Measurements from ENCODE around the gene MATN1.

Gene MATN1

DNA sequence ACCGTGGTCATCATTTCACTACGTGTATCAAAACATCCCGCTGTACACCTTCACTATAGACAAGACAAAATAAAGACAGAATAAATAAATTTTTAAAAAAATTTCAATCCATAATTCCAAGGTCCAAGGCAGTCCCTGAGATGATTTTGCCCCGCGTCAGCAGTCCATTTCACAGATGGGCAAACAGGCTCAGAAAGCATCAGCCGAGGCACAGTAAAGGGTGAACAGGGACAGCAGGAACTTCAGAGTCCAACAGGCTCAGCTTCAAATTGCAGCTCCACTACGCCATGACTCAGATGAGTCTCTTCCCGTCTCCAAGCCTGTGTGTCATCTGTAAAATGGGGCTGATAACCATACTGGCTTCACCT lies 15.0 kb downstream of the MATN1 start:
- Histone ChIP-seq H3K36me3 (ENCODE audit: control insufficient read depth, insufficient read depth, low read length) (no peaks in the 10 kb centered on the region), H3K79me2 (no peaks in the 10 kb centered on the region), H2AFZ (no peak overlapping the region), H3K27me3 (ENCODE audit: control insufficient read depth, insufficient read depth, low read length) (no peaks in the 10 kb centered on the region), H3K4me1 (no peaks in the 10 kb centered on the region), H3K9me3 (ENCODE audit: control insufficient read depth, low read length) (no peaks in the 10 kb centered on the region), H3K4me3 (ENCODE audit: low read depth, low read length) (no peak overlapping the region), H3K4me2 (ENCODE audit: low read length) (no peak overlapping the region), H3K9ac (no peak overlapping the region), H3K27ac (no peak overlapping the region)
- TF ChIP-seq, protein P1, sequence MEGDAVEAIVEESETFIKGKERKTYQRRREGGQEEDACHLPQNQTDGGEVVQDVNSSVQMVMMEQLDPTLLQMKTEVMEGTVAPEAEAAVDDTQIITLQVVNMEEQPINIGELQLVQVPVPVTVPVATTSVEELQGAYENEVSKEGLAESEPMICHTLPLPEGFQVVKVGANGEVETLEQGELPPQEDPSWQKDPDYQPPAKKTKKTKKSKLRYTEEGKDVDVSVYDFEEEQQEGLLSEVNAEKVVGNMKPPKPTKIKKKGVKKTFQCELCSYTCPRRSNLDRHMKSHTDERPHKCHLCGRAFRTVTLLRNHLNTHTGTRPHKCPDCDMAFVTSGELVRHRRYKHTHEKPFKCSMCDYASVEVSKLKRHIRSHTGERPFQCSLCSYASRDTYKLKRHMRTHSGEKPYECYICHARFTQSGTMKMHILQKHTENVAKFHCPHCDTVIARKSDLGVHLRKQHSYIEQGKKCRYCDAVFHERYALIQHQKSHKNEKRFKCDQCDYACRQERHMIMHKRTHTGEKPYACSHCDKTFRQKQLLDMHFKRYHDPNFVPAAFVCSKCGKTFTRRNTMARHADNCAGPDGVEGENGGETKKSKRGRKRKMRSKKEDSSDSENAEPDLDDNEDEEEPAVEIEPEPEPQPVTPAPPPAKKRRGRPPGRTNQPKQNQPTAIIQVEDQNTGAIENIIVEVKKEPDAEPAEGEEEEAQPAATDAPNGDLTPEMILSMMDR (IDR thresholded peaks at IDR 0.05) = no peak

DNA sequence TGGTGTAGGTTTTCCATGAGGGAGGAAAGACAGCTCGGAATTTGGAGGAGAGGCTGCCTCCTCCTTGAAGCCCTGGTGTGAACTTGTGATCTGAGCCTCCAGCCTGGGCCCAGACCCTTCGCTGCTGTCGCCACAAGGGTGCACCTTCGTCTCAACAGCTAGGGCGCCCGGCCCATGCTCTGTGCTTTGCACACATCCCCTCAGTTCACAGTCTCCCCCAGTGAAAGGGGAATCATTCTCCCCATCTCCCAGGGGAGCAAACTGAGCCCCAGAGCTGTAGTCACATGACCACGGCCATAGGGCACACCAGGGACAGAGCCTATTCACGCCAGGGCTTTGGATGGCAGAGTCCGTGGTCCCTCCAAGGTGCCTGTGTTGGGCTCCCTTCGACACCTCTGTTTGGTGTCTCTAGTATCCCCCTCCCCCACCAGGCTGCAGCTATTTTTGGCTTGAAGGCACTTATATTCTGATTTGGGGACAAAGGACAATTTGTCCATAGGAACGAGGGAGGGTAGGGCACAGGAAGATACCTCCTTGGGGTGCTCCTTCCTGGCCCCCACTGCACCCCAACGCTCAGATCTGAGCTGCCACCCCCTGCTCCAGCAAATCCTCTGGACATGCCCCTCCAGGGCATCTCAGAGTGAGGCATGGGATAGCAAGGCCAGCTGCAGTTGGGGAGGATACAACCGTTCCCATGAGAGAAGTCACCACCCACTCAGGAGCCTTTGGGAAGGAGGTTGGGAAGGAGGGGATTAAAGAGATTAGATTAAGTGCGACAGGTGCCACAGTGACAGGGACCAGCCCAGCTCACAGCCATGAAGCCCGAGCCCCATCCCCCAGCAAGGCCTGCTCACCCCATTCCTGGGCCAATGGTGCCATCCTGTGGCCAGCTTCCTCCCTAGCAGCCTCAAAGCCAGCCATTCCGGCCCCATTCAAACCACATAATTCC lies 15.7 kb downstream of the MATN1 start:
- Histone ChIP-seq H3K4me3 (ENCODE audit: low read depth, low read length) (no peak overlapping the region), H3K36me3 (ENCODE audit: control insufficient read depth, insufficient read depth, low read length) (no peaks in the 10 kb centered on the region), H2AFZ (no peak overlapping the region), H3K9ac (no peak overlapping the region), H3K79me2 (no peaks in the 10 kb centered on the region), H3K27ac (no peak overlapping the region), H3K27me3 (ENCODE audit: control insufficient read depth, insufficient read depth, low read length) (no peaks in the 10 kb centered on the region), H3K9me3 (ENCODE audit: control insufficient read depth, low read length) (no peaks in the 10 kb centered on the region), H3K4me2 (ENCODE audit: low read length) (no peak overlapping the region), H3K4me1 (no peaks in the 10 kb centered on the region)
- TF ChIP-seq, protein P1 (IDR thresholded peaks at IDR 0.05) = peak; percentile 53

DNA sequence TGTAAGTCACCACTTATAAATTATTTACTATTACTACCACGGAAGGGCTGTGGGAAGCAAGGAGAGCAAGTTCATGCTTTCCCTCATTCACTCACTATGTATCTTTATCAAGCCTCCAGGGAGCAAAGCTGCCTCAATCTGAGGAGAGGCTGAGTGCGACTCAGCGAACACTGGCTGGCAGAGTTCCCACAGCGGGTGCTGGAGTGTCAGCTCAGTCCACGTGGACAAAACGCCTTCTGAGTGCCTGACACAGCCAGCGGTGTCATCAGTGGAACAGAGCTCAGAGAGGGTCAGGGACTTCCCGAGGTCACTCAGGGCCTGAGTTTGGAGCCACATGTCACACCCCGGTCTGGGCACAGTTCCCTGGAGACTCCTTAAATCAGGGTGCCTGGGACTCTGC lies 16.9 kb downstream of the MATN1 start:
- Histone ChIP-seq H3K36me3 (ENCODE audit: control insufficient read depth, insufficient read depth, low read length) (no peaks in the 10 kb centered on the region), H3K4me3 (ENCODE audit: low read depth, low read length) (no peak overlapping the region), H2AFZ (no peak overlapping the region), H3K9me3 (ENCODE audit: control insufficient read depth, low read length) (no peaks in the 10 kb centered on the region), H3K9ac (no peak overlapping the region), H3K79me2 (no peaks in the 10 kb centered on the region), H3K4me2 (ENCODE audit: low read length) (no peak overlapping the region), H3K4me1 (no peaks in the 10 kb centered on the region), H3K27ac (no peak overlapping the region), H3K27me3 (ENCODE audit: control insufficient read depth, insufficient read depth, low read length) (no peaks in the 10 kb centered on the region)
- TF ChIP-seq, protein P1 (IDR thresholded peaks at IDR 0.05) = no peak

DNA sequence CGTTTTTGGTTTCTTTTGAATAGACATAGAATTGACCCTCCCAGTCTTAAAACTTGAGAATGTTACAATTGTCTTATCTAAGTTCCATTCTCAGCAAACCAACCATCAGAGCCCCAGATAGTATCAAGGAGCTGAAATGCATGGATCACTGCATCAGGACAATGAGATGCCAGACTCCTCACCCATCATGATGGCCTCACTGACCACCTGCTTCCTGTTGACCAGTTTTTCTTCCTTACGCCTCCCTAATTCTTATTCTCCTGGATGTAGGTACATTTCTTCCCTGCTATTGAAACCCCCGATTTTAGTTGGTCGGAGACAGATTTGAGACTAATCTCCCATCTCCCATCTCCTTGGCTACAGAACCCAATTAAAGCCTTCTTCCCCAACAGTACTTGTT lies 17.7 kb downstream of the MATN1 start:
- Histone ChIP-seq H3K27me3 (ENCODE audit: control insufficient read depth, insufficient read depth, low read length) (no peaks in the 10 kb centered on the region), H3K4me3 (ENCODE audit: low read depth, low read length) (no peak overlapping the region), H3K4me1 (no peaks in the 10 kb centered on the region), H2AFZ (no peak overlapping the region), H3K9me3 (ENCODE audit: control insufficient read depth, low read length) (no peaks in the 10 kb centered on the region), H3K79me2 (no peaks in the 10 kb centered on the region), H3K27ac (no peak overlapping the region), H3K4me2 (ENCODE audit: low read length) (peak overlapping the region; percentile 1), H3K9ac (no peak overlapping the region), H3K36me3 (ENCODE audit: control insufficient read depth, insufficient read depth, low read length) (no peaks in the 10 kb centered on the region)
- TF ChIP-seq, protein P1 (IDR thresholded peaks at IDR 0.05) = no peak

Measured in parathyroid adenoma (tissue), 2 donors.